Erythroblast (primary cell): ENCODE data around the gene ABCA1.
A peak's percentile ranks its signal among the peaks of the same experiment; 100 is the strongest.

Source experiments
- DNase-seq, 2 experiments: peaks; one replicate each; lab custom pipeline; 2025; lab: John Stamatoyannopoulos, UW
- GATA1 ChIP-seq: IDR thresholded peaks from 2 replicates; pipeline ENCODE4 v1.6.1; 2011; ENCODE audit warnings: low read depth, mild to moderate bottlenecking, control low read depth, low read length, moderate library complexity
- POLR2A ChIP-seq: IDR thresholded peaks from 2 replicates; pipeline ENCODE4 v1.6.1; 2011; ENCODE audit warnings: mild to moderate bottlenecking, low read length

The ABCA1 gene

GRCh38 chr9:104810421-104811339 lies 117.3 kb downstream of the ABCA1 start:
- DNase-seq, result no peak
- TF ChIP-seq GATA1 (no peak), POLR2A (no peak)

- peak; percentile 57 to 70 for DNase-seq
- TF ChIP-seq POLR2A, result no peak
- TF ChIP-seq GATA1, result no peak
Measured at GRCh38 chr9:104808035-104808614, 119.8 kb downstream of the ABCA1 start.

GRCh38 chr9:104805441-104805840 lies 122.5 kb downstream of the ABCA1 start:
- DNase-seq, result no peak
- TF ChIP-seq POLR2A (no peak), GATA1 (no peak)

GRCh38 chr9:104802906-104803305 lies 125.0 kb downstream of the ABCA1 start:
- DNase-seq, result no peak
- TF ChIP-seq POLR2A (no peak), GATA1 (no peak)

- DNase-seq, result no peak
- TF ChIP-seq POLR2A, result no peak
- TF ChIP-seq GATA1, result no peak
Measured at GRCh38 chr9:104802110-104802509, 125.8 kb downstream of the ABCA1 start.

GRCh38 chr9:104800068-104800785 lies 127.7 kb downstream of the ABCA1 start:
- no peak for DNase-seq
- TF ChIP-seq GATA1 (no peak), POLR2A (no peak)

- DNase-seq, result no peak
- no peak for TF ChIP-seq GATA1
- TF ChIP-seq POLR2A, result no peak
Measured at GRCh38 chr9:104798209-104798995, 129.6 kb downstream of the ABCA1 start.

GRCh38 chr9:104795857-104796256 lies 132.1 kb downstream of the ABCA1 start:
- no peak for DNase-seq
- TF ChIP-seq POLR2A (no peak), GATA1 (no peak)

GRCh38 chr9:104795082-104795481 lies 132.9 kb downstream of the ABCA1 start:
- TF ChIP-seq GATA1 (no peak), POLR2A (no peak)
- DNase-seq, result peak; percentile 42 to 50

- TF ChIP-seq POLR2A, result no peak
- no peak for DNase-seq
Measured at GRCh38 chr9:104794070-104794469, 133.9 kb downstream of the ABCA1 start.

- no peak for TF ChIP-seq GATA1
- no peak for DNase-seq
Measured at GRCh38 chr9:104788251-104788650, 139.7 kb downstream of the ABCA1 start.

- DNase-seq, result no peak
- TF ChIP-seq POLR2A, result no peak
- no peak for TF ChIP-seq GATA1
Measured at GRCh38 chr9:104787306-104788015, 140.5 kb downstream of the ABCA1 start.

- DNase-seq, result no peak
- TF ChIP-seq GATA1, result no peak
- TF ChIP-seq POLR2A, result no peak
Measured at GRCh38 chr9:104786293-104786692, 141.7 kb downstream of the ABCA1 start.
